WTC11 (cell line): ENCODE data around the gene AKAP3. TPM values are rescaled to one million over a fixed set of nuclear protein-coding genes. Genes with fewer than 3 reads are reported as not detected.

Experiments
- ATAC-seq: fragments of 200-7000 bp; cut with Tn5 transposase; 2 replicates; pipeline ENCODE4 v1.10.0; 2021; ENCODE audit warnings: mild to moderate bottlenecking, moderate library complexity
- Bru-seq: library from RNA; stranded (reverse); fragments of 400-500 nt; gene quantifications from one replicate; lab custom pipeline; 2021; lab: Mats Ljungman, UMichigan
- CTCF ChIA-PET: fragments of 300-600 bp; sonication (Branson Sonifier 250); formaldehyde crosslinking; loops from one replicate; lab custom pipeline; 2021; ENCODE audit warnings: antibody characterized with exemption; lab: Charles Lee
- POLR2A ChIA-PET: fragments of 350-600 bp; sonication (Branson Sonifier 250); formaldehyde crosslinking; loops from one replicate; lab custom pipeline; 2021; ENCODE audit warnings: antibody characterized with exemption; lab: Charles Lee
- DNase-seq: peaks from one replicate; pipeline ENCODE4 v3.0.0; 2021; ENCODE audit warnings: low spot score
- H3K27ac Mint-ChIP-seq: 2 replicates; pipeline ENCODE4 v1.8.0; 2021; ENCODE audit warnings: mixed read lengths
- H3K27me3 Mint-ChIP-seq: 2 replicates; pipeline ENCODE4 v1.8.0; 2021; ENCODE audit warnings: low read depth, mild to moderate bottlenecking, moderate library complexity, mixed read lengths
- H3K36me3 Mint-ChIP-seq: 2 replicates; pipeline ENCODE4 v1.8.0; 2021; ENCODE audit warnings: mixed read lengths
- H3K4me1 Mint-ChIP-seq: 2 replicates; pipeline ENCODE4 v1.8.0; 2022; ENCODE audit warnings: mixed read lengths
- H3K4me3 Mint-ChIP-seq: 2 replicates; pipeline ENCODE4 v1.8.0; 2021; ENCODE audit warnings: mild to moderate bottlenecking, moderate library complexity, mixed read lengths
- H3K9me3 Mint-ChIP-seq: 2 replicates; pipeline ENCODE4 v1.8.0; 2021; ENCODE audit warnings: mixed read lengths
- ARID4B ChIP-seq: sonication (generic); formaldehyde crosslinking; IDR thresholded peaks from 2 replicates; pipeline ENCODE4 v1.8.0; 2023; ENCODE audit warnings: missing genetic modification reagents, mild to moderate bottlenecking, borderline replicate concordance
- CREM ChIP-seq: sonication (generic); formaldehyde crosslinking; IDR thresholded peaks from 2 replicates; pipeline ENCODE4 v1.8.1; 2022; ENCODE audit warnings: mild to moderate bottlenecking, missing genetic modification reagents, moderate library complexity
- E2F1 ChIP-seq: sonication (generic); formaldehyde crosslinking; IDR thresholded peaks from 2 replicates; pipeline ENCODE4 v1.8.0; 2022; ENCODE audit warnings: mild to moderate bottlenecking, missing genetic modification reagents
- ESRRA ChIP-seq: sonication (generic); formaldehyde crosslinking; IDR thresholded peaks from 2 replicates; pipeline ENCODE4 v1.8.1; 2022; ENCODE audit warnings: mild to moderate bottlenecking, missing genetic modification reagents, borderline replicate concordance
- FOXK1 ChIP-seq: sonication (generic); formaldehyde crosslinking; IDR thresholded peaks from 2 replicates; pipeline ENCODE4 v1.8.0; 2022; ENCODE audit warnings: mild to moderate bottlenecking, moderate library complexity, missing genetic modification reagents
- FOXP1 ChIP-seq: sonication (generic); formaldehyde crosslinking; IDR thresholded peaks from 2 replicates; pipeline ENCODE4 v1.8.0; 2022; ENCODE audit warnings: missing genetic modification reagents, mild to moderate bottlenecking, moderate library complexity, borderline replicate concordance
- HMGXB4 ChIP-seq: sonication (generic); formaldehyde crosslinking; IDR thresholded peaks from 2 replicates; pipeline ENCODE4 v1.8.1; 2023; ENCODE audit warnings: mild to moderate bottlenecking, moderate library complexity, missing genetic modification reagents
- JAZF1 ChIP-seq: fragments of 250-450 bp; sonication (Bioruptor Pico); IDR thresholded peaks from 2 replicates; pipeline ENCODE4 v1.9.0; 2021; ENCODE audit warnings: moderate library complexity, mild to moderate bottlenecking, inconsistent platforms
- MAX ChIP-seq: sonication (generic); formaldehyde crosslinking; IDR thresholded peaks from 2 replicates; pipeline ENCODE4 v1.8.0; 2022; ENCODE audit warnings: mild to moderate bottlenecking, missing genetic modification reagents
- MLX ChIP-seq: sonication (generic); formaldehyde crosslinking; IDR thresholded peaks from 2 replicates; pipeline ENCODE4 v1.8.1; 2023; ENCODE audit warnings: mild to moderate bottlenecking, missing genetic modification reagents, moderate library complexity
- MYBL2 ChIP-seq: sonication (generic); formaldehyde crosslinking; IDR thresholded peaks from 2 replicates; pipeline ENCODE4 v1.8.1; 2023; ENCODE audit warnings: mild to moderate bottlenecking, moderate library complexity, missing genetic modification reagents
- NR1H2 ChIP-seq: sonication (generic); formaldehyde crosslinking; IDR thresholded peaks from 2 replicates; pipeline ENCODE4 v1.9.0; 2021; ENCODE audit warnings: mild to moderate bottlenecking, moderate library complexity, missing genetic modification reagents
- OVOL2 ChIP-seq: fragments of 250-450 bp; sonication (Bioruptor Pico); IDR thresholded peaks from 2 replicates; pipeline ENCODE4 v1.9.0; 2021; ENCODE audit warnings: mild to moderate bottlenecking, borderline replicate concordance
- SP1 ChIP-seq: sonication (generic); formaldehyde crosslinking; conservative IDR thresholded peaks from 2 replicates; pipeline ENCODE4 v1.8.1; 2022; ENCODE audit warnings: missing genetic modification reagents
- TCF7 ChIP-seq: sonication (generic); formaldehyde crosslinking; IDR thresholded peaks from 2 replicates; pipeline ENCODE4 v1.8.0; 2022; ENCODE audit warnings: mild to moderate bottlenecking, low read depth, missing genetic modification reagents, moderate library complexity
- TEAD1 ChIP-seq: sonication (generic); formaldehyde crosslinking; IDR thresholded peaks from 2 replicates; pipeline ENCODE4 v1.8.0; 2022; ENCODE audit warnings: mild to moderate bottlenecking, missing genetic modification reagents
- USF1 ChIP-seq: sonication (generic); formaldehyde crosslinking; IDR thresholded peaks from 2 replicates; pipeline ENCODE4 v1.8.0; 2022; ENCODE audit warnings: mild to moderate bottlenecking, missing genetic modification reagents
- USF2 ChIP-seq: sonication (generic); formaldehyde crosslinking; IDR thresholded peaks from 2 replicates; pipeline ENCODE4 v1.8.1; 2023; ENCODE audit warnings: mild to moderate bottlenecking, missing genetic modification reagents, moderate library complexity
- ZBTB43 ChIP-seq: sonication (generic); formaldehyde crosslinking; IDR thresholded peaks from 2 replicates; pipeline ENCODE4 v1.8.1; 2023; ENCODE audit warnings: mild to moderate bottlenecking, missing genetic modification reagents
- ZNF317 ChIP-seq: sonication (generic); formaldehyde crosslinking; IDR thresholded peaks from 2 replicates; pipeline ENCODE4 v1.8.1; 2023; ENCODE audit warnings: low read depth, mild to moderate bottlenecking, moderate library complexity, missing genetic modification reagents, borderline replicate concordance
- ZSCAN18 ChIP-seq: fragments of 250-450 bp; sonication (Bioruptor Pico); IDR thresholded peaks from 2 replicates; pipeline ENCODE4 v2.1.2; 2022; ENCODE audit warnings: mild to moderate bottlenecking, moderate library complexity
- long read RNA-seq, 3 experiments: library from RNA in 1 of 3; library from capped mRNA in 1 of 3; library from polyadenylated mRNA in 1 of 3; unstranded in 2 of 3; stranded (forward) in 1 of 3; transcript quantifications; one replicate each; pipeline ENCODE4 v2.0.0, GENCODE V29; 2021
- total RNA-seq: library from RNA; stranded (reverse); gene quantifications from 3 replicates; pipeline ENCODE4 v1.2.3, GENCODE V29; 2021

Gene AKAP3
- total RNA-seq (1.8 to 2.6 TPM (median 1.9 TPM) in 3 replicates), Bru-seq, nascent RNA (percentile 40 among the genes with signal in this experiment)
- long read RNA-seq, experiment 1, partial matches to known transcripts = 0 of 5 reads
- long read RNA-seq, experiment 1, other reads (novel, unspliced or antisense) = 3 of 5 reads
- long read RNA-seq, experiment 2, partial matches to known transcripts = 0 of 1 reads
- long read RNA-seq, experiment 2, other reads (novel, unspliced or antisense) = 1 of 1 reads
- long read RNA-seq, experiment 3 = 0 reads

GRCh38 chr12:4648501-4649357 lies at the start of gene AKAP3, which contains the start of gene NDUFA9:
Gene AKAP3, minus strand, starts transcription at chr12:4649051. Its CDS starts 10,855 bp downstream, at chr12:4638196.
Gene NDUFA9, plus strand, starts transcription at chr12:4649114. Its CDS starts 13 bp downstream, at chr12:4649127.
- Mint-ChIP-seq H3K4me1 (peaks cover 40% of the 10 kb centered on the region), H3K27ac (peak within 1 kb of the TSS; percentile 99), H3K36me3 (no peaks in the 10 kb centered on the region)
- no peak for TF ChIP-seq ZSCAN18 (CRISPR knock-in tag)
- 0 out of 2 replicates have a peak, but pooled peaks have one; percentile 15 for TF ChIP-seq MAX (CRISPR knock-in tag)
- 0 out of 2 replicates have a peak, but pooled peaks have one; percentile 61 for TF ChIP-seq FOXP1 (CRISPR knock-in tag)
- 0 out of 2 replicates have a peak, but pooled peaks have one; percentile 26 for TF ChIP-seq MLX (CRISPR knock-in tag)
- no peak for TF ChIP-seq E2F1 (CRISPR knock-in tag)
- TF ChIP-seq JAZF1 (CRISPR knock-in tag) = no peak
- TF ChIP-seq CREM = 0 out of 2 replicates have a peak, but pooled peaks have one; percentile 51
- peak; percentile 63; the same call in 1 of the 2 replicates for TF ChIP-seq ARID4B (CRISPR knock-in tag)
- no peak for TF ChIP-seq ZNF317 (CRISPR knock-in tag)
- TF ChIP-seq SP1 (CRISPR knock-in tag) = peak; percentile 54; the same call in 1 of the 2 replicates
- no peak for TF ChIP-seq TCF7 (CRISPR knock-in tag)
- TF ChIP-seq FOXK1 (CRISPR knock-in tag) = peak; percentile 83
- 0 out of 2 replicates have a peak, but pooled peaks have one; percentile 32 for TF ChIP-seq TEAD1 (CRISPR knock-in tag)
- no peak for TF ChIP-seq HMGXB4
- TF ChIP-seq USF2 (CRISPR knock-in tag) = peak; percentile 59
- no peak for TF ChIP-seq NR1H2 (CRISPR knock-in tag)
- no peak for TF ChIP-seq OVOL2
- peak; percentile 46; the same call in 1 of the 2 replicates for TF ChIP-seq ZBTB43 (CRISPR knock-in tag)
- peak; percentile 68; the same call in 1 of the 2 replicates for TF ChIP-seq MYBL2 (CRISPR knock-in tag)
- peak; percentile 59; the same call in 1 of the 2 replicates for TF ChIP-seq USF1 (CRISPR knock-in tag)
- peak; percentile 45; the same call in 1 of the 2 replicates for TF ChIP-seq ESRRA (CRISPR knock-in tag)
- TF ChIP-seq, all 79 proteins: peak for 13
- CTCF ChIA-PET = interaction anchor here (0.7 to 2.0 kb wide), 11 partner anchors 13 to 265 kb away, joined by 3 to 12 read pairs (median 4); partner anchors contain the start of gene DYRK4
- Mint-ChIP-seq H3K4me3 (peak within 1 kb of the TSS; percentile 99), H3K27me3 (no peaks in the 10 kb centered on the region), H3K9me3 (no peaks in the 10 kb centered on the region)
- POLR2A ChIA-PET = interaction anchor here (0.7 to 1.2 kb wide), 3 partner anchors 10 to 52 kb away, joined by 3 to 4 read pairs (median 3); no protein-coding TSS in a partner anchor
- DNase-seq (peak; percentile 80), ATAC-seq (peak; percentile 92)
